GM12891 (cell line): ENCODE measurements around the gene TIGIT.

ENCODE experiments used
- PAX5 ChIP-seq: IDR thresholded peaks from 2 replicates; pipeline ENCODE4 v1.6.1; 2011; ENCODE audit warnings: low read length, moderate library complexity, mild to moderate bottlenecking; ENCODE audit not compliant: insufficient read depth, severe bottlenecking
- POLR2A ChIP-seq: IDR thresholded peaks from 2 replicates; pipeline ENCODE4 v1.6.1; 2011; ENCODE audit warnings: low read depth, low read length, control low read depth
- POLR2AphosphoS5 ChIP-seq: IDR thresholded peaks from 2 replicates; pipeline ENCODE4 v1.6.1; 2011; ENCODE audit warnings: low read depth, low read length, control low read depth
- POU2F2 ChIP-seq: IDR thresholded peaks from 2 replicates; pipeline ENCODE4 v1.6.1; 2011; ENCODE audit warnings: low read depth, mild to moderate bottlenecking, control low read depth, low read length, moderate library complexity
- TAF1 ChIP-seq: IDR thresholded peaks from 2 replicates; pipeline ENCODE4 v1.6.1; 2011; ENCODE audit warnings: low read depth, low read length, control low read depth

DNA sequence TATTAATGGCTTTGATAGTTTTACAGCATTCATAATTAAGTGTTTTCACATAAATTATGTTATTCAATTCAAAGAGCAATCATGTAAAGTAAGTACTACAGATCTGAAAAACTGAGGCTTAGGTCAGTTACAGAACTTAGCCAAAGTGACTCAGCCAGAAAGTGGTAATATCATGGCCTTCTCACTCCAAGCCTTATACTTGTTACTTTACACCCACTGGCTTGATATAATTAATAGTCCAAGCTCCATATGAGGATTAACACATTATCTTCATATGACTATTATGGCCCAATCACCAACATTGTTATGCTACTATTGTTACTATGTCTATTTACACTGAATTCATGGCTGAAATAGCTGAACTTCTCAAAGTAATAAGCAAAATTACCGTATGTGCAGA is 50.7 kb downstream of the TIGIT start:
- TF ChIP-seq POLR2A: no peak
- TF ChIP-seq TAF1: no peak
- TF ChIP-seq POLR2AphosphoS5: no peak
- no peak for TF ChIP-seq PAX5
- TF ChIP-seq POU2F2: no peak
